ENCODE measurements around the gene TNK2.

DNA sequence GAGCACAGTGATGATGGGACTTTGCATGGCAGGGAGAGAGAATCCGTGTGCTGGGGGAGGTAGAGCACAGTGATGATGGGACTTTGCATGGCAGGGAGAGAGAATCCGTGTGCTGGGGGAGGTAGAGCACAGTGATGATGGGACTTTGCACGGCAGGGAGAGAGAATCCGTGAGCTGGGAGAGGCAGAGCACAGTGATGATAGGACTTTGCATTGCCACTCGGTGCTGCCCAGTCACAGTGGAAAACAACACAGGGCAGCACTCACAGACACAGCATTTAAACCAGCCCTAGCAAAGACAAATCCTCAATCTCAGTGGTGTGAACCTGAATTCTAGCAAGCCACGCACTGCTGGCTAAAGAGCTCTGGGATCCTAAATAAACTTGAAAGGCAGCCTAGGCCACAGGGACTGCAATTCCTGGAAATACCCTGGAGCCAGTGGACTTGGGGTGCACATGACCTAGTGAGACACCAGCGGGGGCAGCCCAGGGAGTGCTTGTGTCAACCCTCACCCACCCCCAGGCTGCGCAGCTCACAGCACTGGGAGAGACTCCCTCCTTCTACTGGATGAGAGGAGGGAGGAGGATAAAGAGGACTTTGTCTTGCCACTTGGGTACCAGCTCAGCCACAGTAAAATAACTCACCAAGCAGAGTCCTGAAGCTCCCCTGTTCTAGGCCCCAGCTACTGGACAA, 23.4 kb upstream of the TNK2 start:
- no peak for TF ChIP-seq POLR2A (IDR thresholded peaks at IDR 0.05; ENCODE audit: low read length)
- no peak for TF ChIP-seq GATA1 (IDR thresholded peaks at IDR 0.05; ENCODE audit: low read depth, low read length)
